ENCODE results near the gene TNFRSF1A. TPM values are rescaled to one million over a fixed set of nuclear protein-coding genes. Genes with fewer than 3 reads are reported as not detected.
A peak's percentile ranks its signal among the peaks of the same experiment; 100 is the strongest.

Gene TNFRSF1A
- total RNA-seq, 1 donor from 2014 or later = 271 TPM

- peaks cover 56% of the 10 kb centered on the region for H3K4me1 ChIP-seq
- H3K4me3 ChIP-seq = no peak overlapping the region
- no peak overlapping the region for H3K27ac ChIP-seq
- TF ChIP-seq POLR2A (IDR thresholded peaks at IDR 0.05) = no peak
- no peak for TF ChIP-seq POLR2AphosphoS5 (IDR thresholded peaks at IDR 0.05; ENCODE audit: insufficient read depth in 1 of 2, low read depth in 1 of 2)
- TF ChIP-seq CTCF (IDR thresholded peaks at IDR 0.05) = no peak
- H3K36me3 ChIP-seq = no peaks in the 10 kb centered on the region
- intact Hi-C loops (cut with DNase I) = no loop called here
- H3K9me3 ChIP-seq = no peaks in the 10 kb centered on the region
- H3K27me3 ChIP-seq = no peaks in the 10 kb centered on the region
- peak in 1 of 2 donors; percentile 80 for DNase-seq (ENCODE audit: extremely low spot score in 2 of 2)
Observed at GRCh38 chr12:6368906-6369525, 27.1 kb upstream of the TNFRSF1A start.

- TF ChIP-seq POLR2A (IDR thresholded peaks at IDR 0.05) (no peak), POLR2AphosphoS5 (IDR thresholded peaks at IDR 0.05; ENCODE audit: insufficient read depth in 1 of 2, low read depth in 1 of 2) (no peak), CTCF (IDR thresholded peaks at IDR 0.05) (no peak)
- Histone ChIP-seq H3K4me3 (no peak overlapping the region), H3K27me3 (no peaks in the 10 kb centered on the region), H3K27ac (peak overlapping the region; percentile 22), H3K4me1 (peaks cover 48% of the 10 kb centered on the region), H3K36me3 (no peaks in the 10 kb centered on the region), H3K9me3 (no peaks in the 10 kb centered on the region)
- intact Hi-C loops (cut with DNase I) = no loop called here
- DNase-seq (ENCODE audit: extremely low spot score in 2 of 2) = peak in 1 of 2 donors; percentile 76
Observed at GRCh38 chr12:6367969-6368892, 26.4 kb upstream of the TNFRSF1A start.

- Histone ChIP-seq H3K27me3 (no peaks in the 10 kb centered on the region), H3K9me3 (no peaks in the 10 kb centered on the region), H3K36me3 (no peaks in the 10 kb centered on the region), H3K27ac (peak overlapping the region; percentile 22), H3K4me1 (peaks cover 45% of the 10 kb centered on the region), H3K4me3 (no peak overlapping the region)
- intact Hi-C loops (cut with DNase I) = no loop called here
- TF ChIP-seq CTCF (IDR thresholded peaks at IDR 0.05) (no peak), POLR2A (IDR thresholded peaks at IDR 0.05) (no peak), POLR2AphosphoS5 (IDR thresholded peaks at IDR 0.05; ENCODE audit: insufficient read depth in 1 of 2, low read depth in 1 of 2) (no peak)
- peak in 1 of 2 donors; percentile 72 for DNase-seq (ENCODE audit: extremely low spot score in 2 of 2)
Observed at GRCh38 chr12:6367065-6367968, 25.4 kb upstream of the TNFRSF1A start.

GRCh38 chr12:6364044-6364374 lies 22.1 kb upstream of the TNFRSF1A start:
- Histone ChIP-seq H3K36me3 (no peaks in the 10 kb centered on the region), H3K27ac (peak overlapping the region; percentile 98), H3K9me3 (no peaks in the 10 kb centered on the region), H3K4me3 (peak overlapping the region; percentile 61 to 67), H3K4me1 (peaks cover 33% of the 10 kb centered on the region), H3K27me3 (no peaks in the 10 kb centered on the region)
- TF ChIP-seq CTCF (IDR thresholded peaks at IDR 0.05) (no peak), POLR2AphosphoS5 (IDR thresholded peaks at IDR 0.05; ENCODE audit: insufficient read depth in 1 of 2, low read depth in 1 of 2) (no peak), POLR2A (IDR thresholded peaks at IDR 0.05) (no peak)
- DNase-seq (ENCODE audit: extremely low spot score in 2 of 2) = no peak
- intact Hi-C loops (cut with DNase I) = loop anchor here (1.0 kb wide), 1 partner anchor 29 kb away; no protein-coding TSS in a partner anchor
